ENCODE data around the gene TLE2.

DNA sequence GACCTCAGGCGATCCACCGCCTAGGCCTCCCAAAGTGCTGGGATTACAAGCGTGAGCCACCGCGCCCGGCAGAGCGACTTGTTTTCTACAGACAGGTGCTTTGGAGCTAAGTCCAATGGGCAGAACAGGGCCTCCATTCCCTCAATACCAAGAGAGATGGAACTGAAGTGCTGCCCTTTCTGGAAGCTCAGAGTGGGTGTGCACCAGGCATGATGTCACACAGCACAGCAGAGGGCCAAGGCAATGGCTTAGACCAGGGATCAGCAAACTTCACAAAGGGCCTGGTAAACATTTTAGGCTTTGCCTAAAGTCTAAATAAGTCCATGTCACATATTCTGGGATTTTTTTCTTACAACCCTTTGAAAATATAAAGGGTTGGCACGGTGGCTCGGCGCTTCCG is 30.4 kb downstream of the TLE2 start:
- TF ChIP-seq CTCF (IDR thresholded peaks at IDR 0.05; ENCODE audit: insufficient read depth, low read length, poor library complexity, severe bottlenecking) (no peak), EZH2phosphoT487 (conservative IDR thresholded peaks at IDR 0.05; ENCODE audit: low read length) (no peak)

All from SU-DHL-6 (cell line).